VCaP (cell line): Measurements from ENCODE around the gene ATP4B.

Experiments used
- H3K27ac ChIP-seq: fragments of 450-650 bp; 2 replicates; pipeline ENCODE4 v1.5.1; 2017
- CTCF ChIP-seq: fragments of 450-650 bp; conservative IDR thresholded peaks from 2 replicates; pipeline ENCODE4 v1.5.1; 2017; ENCODE audit warnings: mild to moderate bottlenecking, moderate library complexity

Gene ATP4B

DNA sequence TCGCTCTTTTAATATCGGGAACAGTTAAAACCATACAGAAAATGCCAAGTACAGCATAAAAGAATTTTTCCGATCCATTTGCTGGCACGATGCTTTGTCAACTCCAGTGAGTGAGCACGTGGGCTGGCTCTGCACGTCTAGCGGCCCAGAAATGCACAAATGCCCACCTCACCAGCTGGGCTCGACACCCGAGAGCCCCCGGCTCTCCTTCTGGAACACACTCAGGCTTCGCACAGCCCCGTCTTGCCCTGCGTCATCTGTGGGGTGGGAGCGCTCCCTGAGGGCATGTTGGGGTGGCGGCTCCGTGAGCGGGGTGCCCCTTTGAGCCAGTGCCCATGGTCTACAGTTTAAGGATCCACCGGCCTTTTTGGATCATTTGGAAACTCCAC, 24.5 kb downstream of the ATP4B start:
- H3K27ac ChIP-seq = no peak overlapping the region
- TF ChIP-seq CTCF = no peak

GRCh38 chr13:113632706-113633484, 25.1 kb downstream of the ATP4B start:
- no peak for TF ChIP-seq CTCF
- H3K27ac ChIP-seq = no peak overlapping the region

DNA sequence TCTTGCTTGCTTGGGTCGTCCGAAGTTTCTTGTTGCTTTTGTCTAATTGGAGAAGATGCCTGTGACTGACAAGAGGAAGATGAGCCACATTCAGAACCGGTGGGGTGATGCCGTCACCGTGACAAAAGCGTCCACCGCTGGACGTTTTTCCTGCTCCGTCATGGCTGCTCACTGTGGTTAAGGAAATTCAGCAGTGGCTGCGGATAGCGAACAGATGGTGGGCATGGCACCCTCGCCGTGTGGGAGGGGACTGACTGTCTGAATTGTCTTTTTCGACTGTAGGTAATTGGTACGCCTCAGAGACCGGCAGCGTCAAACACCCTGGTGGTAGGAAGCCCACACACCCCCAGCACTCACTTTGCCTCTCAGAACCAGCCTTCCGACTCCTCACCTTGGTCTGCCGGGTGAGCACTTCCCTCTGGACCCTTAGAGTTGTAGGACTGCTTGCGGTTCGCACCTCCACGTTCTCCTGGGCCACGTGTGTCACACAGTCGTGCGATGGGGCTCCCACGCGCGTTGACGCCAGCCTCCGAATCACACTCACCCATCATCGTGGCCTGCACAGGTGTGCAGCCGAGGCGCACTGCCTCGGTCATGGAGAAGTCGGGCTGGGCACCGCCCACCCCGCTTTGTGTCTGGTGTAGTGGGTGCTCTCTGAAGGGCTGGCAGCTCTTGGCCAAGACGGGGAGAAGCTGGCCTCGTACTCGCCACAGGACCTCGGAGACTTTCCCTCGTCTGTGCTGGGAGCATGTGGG, 26.5 kb downstream of the ATP4B start:
- H3K27ac ChIP-seq = no peak overlapping the region
- TF ChIP-seq CTCF = no peak

DNA sequence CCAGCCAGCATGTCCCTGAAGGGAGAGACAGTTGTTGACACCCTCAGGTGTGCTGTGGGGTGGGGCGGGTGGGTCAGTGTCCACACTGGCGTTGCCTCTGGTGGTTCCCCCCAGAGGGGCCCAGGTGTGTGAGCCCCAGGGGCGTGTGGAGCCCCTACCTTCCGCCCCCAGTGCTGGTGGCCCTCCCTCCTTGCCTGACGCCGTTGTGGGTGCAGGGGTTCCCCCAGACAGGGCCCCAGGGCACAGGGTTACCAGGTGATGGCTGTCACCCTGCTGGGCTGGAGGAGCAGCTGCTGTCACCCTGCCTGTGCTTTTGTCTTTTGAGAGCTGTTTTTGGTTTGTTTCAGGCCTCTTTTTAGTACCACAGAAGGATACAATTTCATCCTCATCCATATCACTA, 27.2 kb downstream of the ATP4B start:
- H3K27ac ChIP-seq = no peak overlapping the region

DNA sequence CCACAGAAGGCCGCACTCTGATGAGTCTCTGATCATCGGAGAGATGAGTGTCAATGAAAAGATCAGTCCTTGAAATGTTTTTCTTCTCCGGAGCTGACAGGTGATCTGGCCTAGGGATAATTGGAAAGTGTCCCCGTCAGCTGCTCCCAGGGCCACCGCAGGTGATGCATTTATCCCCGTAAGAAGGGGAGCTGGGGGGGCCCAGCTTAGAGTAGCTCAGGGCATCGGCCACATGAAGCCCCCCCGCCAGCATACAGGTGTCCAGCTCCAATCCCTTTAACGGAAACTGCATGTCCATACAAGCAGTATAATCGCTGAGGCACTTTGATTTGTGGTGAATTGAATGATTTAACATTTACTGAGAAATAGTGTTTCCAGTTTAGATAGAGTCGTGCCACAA, 27.7 kb downstream of the ATP4B start:
- H3K27ac ChIP-seq = no peak overlapping the region
- no peak for TF ChIP-seq CTCF

More for the DNA sequence above, 27.2 kb downstream of the ATP4B start:
- TF ChIP-seq CTCF = no peak

DNA sequence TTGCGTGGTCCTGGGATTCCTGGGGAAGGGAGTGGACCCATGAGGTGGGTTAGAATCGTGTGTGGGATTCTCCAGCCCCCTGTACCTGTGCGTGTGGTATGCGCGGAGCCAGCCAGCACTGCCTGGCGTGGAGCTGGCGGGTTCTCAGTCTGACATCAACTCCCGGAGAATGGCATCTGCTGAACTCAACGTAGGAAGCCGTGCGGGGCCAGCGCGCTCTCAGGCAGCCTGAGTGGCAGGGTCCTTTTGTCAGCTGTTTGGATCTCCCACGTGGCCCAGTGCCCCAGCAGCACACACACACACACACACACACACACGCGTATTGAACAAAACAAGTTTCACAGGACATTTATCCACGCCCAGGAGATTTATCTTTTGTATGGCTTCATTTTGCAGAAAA, 28.1 kb downstream of the ATP4B start:
- peak overlapping the region; percentile 64; the same call in 1 of the 2 replicates for H3K27ac ChIP-seq
- TF ChIP-seq CTCF = no peak

DNA sequence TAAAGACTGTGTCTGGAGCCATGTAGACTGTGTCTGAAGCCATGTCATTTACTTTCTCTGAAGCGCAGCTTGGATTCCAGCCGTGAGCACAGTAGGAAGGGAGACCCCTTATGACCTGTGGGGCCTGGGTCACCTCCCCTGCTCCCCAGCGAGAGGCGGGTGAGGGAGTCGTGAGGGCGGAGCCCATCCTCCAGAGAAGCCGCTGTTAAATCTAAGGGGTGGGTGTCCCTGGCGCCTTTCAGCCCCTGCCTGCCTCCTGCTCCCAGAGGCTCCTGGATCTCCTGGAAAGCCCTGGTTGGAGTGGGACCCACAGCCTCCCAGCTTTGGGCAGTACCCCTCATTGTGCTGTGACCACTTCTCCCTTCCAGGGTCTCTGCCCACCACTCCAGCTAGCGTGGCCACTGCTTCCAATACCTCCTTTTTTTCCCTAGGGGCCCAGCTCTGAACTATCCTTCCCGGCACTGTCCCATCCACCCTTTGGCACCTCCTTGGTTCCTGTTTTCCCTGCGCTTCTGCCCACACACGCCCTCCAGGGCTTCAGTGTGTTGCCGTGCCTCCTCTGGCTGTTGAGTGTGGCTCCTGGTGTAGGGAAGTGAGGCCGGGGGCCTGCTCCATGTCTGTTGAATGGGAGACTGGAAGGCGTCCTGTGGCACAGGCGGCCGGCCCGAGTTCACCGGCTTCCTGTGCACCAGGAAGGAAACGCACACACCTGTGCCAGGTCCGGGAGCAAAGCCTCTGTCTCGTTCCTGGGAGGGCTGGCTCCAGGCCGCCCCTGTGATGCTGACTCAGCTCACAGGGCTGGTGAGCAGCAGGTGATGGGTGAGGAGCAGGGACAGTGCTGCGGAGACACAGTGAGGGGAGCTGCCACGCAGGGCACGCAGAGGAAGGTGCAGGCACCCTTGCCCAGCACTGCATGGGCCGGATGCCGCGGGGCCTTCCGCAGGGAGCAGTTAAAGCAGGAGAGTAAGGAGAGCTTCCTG, 29.4 kb downstream of the ATP4B start:
- peak overlapping the region; percentile 64 for H3K27ac ChIP-seq
- no peak for TF ChIP-seq CTCF
